ENCODE measurements around the gene SMCO3.

Gene SMCO3

DNA sequence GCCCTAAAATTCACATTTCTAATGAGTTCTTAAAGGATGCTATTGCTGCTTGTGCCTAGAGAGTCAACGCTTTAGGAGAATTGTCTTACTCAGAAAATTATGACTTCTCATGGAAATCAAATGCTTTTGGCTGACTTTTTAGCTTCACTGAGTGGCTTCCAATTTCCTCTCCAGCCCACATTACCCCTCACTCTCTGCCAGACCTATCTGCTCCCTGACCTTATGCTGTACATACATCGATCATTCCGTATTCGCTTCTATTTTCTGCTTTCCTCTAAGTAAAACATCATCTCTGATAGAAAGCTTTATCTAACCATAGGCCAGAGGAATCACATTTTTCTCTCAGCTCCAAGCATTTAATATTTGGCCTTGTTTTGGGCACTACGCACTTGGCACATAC lies 12.5 kb upstream of the SMCO3 start:
- DNase-seq, result no peak

DNA sequence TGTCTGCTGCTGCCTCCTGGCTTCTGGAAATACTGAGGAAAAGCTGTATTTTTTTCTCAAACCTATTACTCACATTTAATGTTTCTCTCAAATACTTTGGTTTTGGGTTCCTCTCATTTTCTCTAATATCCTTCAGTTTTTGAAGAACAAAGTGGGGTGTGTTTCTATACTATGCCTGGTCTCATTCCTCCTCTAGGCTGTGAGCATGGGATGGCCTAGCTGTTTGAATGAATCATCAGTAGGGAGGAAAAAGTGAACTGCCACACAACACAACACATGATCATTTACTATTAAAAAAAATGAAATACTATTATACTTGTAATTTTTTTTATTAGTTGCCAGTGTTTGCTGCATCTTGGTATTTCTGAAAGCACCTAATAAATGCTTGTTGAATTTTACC lies 11.3 kb upstream of the SMCO3 start:
- DNase-seq, result no peak

DNA sequence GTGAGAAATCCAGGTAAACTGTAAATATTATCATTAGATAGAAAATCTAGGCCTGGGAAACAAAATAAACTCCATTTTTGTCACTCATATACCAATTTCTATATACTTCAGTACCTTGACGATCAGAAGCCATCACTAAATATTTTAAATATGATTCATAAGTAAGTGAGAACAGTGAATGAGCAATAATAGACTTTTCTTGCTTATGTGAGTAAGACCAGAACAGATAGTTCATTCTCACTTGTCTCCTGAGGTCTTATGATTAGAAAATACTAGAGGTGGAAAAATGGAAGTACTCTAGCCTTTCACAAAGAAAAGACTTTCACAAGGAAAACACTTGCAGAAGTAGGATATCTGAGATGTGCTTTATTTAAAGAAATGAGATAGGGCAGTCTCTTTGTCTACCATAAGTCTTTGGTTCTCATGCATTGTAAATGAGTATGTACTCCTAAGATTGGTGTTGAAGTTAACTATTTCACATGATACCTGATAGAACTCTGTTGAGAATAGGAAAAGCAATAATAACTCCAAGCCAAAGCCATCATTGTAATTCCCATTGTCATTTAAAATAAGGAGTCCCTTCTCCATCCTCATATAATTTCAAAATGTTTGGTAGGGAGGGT lies 10.1 kb upstream of the SMCO3 start:
- no peak for DNase-seq

DNA sequence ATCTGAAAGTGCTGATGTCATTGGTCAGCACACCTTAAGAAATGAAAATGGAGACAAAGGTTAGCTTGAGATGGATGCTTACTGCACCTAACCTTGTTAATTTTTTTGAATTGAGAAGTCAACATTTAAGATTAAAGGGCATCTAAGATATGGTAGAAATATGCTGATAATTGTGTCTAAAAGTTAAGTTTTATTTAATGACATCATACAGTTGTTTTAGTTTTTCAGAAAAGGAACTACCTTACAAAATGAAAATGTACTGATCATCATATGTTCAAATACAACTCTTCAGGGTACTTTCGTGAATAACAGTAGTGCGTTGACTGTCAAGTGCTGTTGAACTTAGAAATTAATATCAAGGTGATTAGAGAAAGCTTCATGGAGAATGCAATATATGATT lies 2.5 kb downstream of the SMCO3 start:
- DNase-seq, result no peak

DNA sequence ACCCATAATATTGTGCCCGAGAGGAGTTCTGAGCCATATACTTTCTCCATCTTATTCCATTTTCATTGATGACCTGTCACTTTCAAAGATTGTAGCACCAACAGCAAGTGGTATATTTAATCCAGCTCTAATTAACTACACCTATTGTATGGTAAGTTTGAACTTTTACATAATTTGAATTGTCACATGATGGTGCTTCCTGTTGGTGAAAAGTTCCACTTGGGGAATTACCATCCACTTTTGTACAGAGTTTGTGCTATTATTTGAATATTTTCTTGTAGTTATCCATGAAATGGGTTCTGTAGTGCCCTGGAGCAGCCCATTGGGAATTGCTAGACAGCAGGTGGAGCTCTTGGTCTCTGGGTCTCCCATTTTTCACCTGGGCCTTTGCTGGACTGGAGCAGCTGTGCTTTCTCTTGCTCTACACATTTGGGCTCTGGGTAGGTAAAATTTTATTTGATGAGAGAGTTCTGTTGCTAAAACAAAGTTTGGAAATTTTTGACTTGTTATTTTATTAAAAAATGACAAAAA lies 3.0 kb downstream of the SMCO3 start:
- DNase-seq, result no peak

DNA sequence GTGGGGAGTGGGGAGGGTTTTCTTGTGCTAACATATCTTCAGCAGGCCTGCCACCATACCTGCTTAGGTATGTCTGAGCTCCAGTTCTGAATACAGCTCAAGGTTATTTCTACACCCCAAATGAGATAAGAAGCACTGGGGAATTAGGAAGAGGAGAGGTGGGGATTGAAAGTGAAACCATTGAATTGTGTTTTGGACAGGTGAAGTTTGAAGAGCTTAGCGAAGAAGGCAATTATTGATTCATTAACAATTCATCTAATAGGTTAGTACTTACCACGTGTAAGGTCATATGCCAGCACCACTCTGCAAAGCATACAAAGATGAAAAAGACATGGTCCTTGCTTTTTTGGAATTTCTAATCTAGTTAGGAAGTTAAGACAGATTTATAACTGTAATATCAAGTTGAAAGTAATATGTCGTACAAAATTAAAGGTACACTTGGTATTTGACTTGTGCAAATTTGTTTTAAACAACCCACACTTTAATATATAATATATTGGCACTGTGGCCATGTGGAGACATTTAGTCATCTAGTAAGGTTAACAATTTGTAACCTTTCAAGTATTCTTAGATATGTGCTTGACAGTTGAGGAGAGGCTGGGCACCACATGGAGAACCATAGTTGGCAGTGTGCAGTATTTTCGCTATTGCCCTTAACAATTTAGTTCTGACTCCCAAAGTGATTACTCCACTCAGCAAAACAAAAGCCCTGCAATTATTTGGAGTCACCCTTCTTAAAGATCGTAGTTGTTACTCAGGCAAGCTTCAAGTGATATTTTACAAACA lies 3.6 kb downstream of the SMCO3 start:
- DNase-seq, result no peak

DNA sequence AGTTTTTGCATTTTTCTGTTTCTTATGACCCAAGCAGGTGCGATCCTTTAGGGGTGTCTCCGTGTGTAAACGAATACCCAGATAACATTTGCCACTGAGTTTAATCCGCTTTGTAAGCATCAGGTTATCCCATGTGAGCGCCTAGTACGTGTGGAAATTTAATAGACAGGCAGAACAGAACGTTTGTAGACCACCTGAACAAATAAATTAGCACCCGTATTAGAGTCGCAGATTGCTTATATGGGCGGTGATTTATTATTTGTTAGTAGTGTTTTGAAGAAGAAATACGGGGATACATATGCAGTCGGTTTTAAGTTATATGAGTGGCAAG lies 10.2 kb downstream of the SMCO3 start:
- no peak for DNase-seq

DNA sequence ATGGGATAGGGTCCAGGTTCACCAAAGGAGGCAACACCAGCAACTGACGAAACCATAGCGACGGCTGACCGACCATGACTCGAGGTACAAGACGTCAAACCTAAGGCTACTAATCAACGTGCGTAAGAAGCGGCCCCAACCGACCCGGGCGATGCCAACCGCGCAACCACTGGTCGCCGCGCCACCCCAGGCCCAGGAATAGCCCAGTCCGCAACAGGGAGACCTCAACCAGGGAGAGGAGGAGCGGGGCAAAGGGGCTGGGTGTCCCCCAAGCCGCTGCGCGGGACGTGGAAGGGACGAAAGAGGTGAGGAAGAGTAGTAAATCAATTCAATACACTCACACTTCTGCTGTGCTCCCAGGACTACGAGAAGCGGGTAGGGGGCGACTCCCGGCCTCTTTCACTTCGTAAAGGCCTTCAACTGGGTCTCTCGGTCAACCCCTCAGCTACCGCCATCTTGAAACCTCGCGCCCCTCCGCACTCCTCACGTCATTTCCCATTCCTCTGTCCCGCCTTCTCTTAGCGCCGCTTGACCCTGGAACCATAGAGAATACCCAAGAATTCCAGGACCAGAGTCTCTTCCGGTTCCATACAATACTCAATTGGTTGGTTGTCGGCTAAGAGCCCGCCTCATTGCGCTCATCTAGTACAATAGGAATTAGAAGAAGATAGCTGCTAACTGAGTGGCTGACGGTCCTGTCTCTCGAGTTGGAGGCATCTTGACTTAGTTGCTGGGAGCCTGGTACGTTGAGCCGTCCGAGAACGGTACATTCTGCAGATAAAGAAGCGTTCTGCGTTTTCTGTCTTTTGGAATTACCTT lies 10.8 kb downstream of the SMCO3 start, which contains the start of the genes C12orf60 and WBP11:
TSS of gene C12orf60 (plus strand) at position 660 of the 819 bp plus-strand sequence. CDS start 19,266 bp downstream, outside the sequence.
TSS of gene WBP11 (minus strand) at position 468 of the 819 bp plus-strand sequence. CDS start 2,095 bp downstream, outside the sequence.
- peak; percentile 87 for DNase-seq

DNA sequence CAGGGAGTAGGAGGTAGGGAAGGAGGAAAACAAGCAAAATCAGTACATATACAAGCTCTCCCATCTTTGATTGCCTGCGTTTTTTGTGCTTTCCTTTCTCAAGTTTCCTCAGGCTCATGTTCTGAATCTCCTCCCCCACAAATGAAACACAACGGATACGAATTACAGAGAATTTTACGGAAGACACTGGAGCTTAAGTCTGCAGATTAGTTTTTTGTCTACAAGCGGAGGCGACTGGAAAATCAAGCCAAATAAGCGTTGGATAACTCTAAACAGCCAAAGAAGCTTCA lies 11.3 kb downstream of the SMCO3 start:
- DNase-seq, result no peak

DNA sequence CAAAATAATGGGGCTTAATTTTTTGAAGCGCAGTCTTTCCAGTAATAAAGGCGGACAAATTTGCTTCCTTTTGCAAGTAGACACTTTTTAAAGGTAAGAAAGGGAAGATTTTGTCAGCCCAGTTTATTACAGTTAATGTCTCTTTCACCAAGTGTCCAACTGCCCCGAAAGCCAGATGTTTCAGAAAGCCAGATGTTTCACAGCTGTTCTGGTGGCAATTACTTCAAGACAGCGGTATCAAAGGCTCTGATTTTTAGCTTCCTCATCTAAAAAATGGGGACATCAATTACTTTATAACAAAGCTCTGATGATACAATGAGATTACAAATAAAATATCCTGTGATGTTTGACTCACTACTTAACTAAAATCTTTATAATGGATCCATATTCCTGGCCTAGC lies 11.7 kb downstream of the SMCO3 start:
- no peak for DNase-seq

DNA sequence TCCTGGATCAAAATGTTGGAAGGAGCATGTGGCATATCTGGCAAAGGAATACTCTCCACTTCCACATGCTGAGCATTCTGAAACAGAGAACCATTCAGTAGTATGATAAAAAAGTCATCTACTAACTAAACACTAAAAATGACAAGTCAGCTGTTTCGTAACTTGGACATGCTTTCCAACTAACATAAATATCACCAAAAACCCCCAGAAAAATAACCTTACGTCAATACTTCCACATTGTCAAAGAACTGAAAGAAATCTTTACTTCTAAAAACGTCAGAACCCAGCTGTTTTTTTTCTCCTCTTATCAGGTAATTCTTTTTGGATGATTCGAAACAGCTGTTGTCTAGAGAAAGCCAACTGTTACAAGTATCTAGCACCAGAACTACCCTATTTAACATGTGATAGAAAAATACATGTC lies 18.9 kb downstream of the SMCO3 start:
- no peak for DNase-seq

DNA sequence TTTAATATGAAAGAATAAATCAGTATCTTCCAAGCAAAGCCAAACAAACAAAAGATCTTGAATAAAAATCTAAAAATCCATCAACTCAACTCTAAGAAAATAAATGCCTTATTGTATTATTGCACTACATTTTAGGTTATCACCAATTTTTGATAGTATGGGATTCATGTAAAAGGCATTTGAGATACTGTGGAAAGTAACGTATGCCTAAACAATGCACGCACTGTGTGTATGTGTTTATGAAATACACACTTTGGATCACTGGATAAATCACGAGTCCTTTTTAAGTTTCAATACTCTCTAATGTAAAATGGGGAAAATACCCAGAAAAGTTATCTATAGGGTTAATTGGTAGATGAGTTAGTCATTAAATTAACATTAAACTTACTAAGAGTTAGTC lies 28.4 kb downstream of the SMCO3 start:
- no peak for DNase-seq

DNA sequence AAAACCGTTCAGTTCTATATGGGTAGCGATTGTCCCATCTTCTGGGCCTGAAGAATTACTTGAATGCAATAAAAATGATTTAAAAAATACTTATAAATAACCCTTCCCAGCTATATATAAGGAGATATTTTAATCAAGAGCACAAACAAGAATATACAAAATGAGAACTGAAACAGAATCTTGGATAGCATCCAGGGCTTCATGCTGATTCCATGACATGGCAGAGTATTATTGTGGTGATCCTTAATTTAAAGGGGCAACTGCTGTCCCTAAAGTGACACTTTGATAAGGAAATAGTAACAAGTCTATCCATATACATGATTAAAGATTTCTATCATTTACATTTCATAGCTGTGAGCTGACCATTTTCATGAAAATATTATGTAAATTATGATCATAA lies 29.5 kb downstream of the SMCO3 start:
- no peak for DNase-seq

DNA sequence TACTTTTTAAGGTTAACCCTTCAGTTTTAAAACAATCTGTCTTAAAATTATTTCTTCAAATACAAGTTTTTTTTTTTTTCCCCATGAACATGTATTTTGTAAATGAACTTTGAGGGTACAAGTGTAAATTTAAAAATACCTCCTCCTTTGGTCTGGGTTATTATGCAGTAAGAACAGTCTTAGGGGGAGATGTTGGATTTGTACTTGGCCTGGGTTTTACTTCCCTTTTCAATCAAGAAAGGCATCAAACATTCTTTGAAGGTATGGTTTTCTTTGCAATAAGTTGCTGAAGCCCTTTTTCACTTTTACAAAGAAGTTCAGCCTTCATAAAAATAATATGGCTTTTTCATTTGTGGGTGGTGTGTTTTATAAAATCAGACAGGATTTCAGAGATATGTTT lies 31.2 kb downstream of the SMCO3 start:
- no peak for DNase-seq

DNA sequence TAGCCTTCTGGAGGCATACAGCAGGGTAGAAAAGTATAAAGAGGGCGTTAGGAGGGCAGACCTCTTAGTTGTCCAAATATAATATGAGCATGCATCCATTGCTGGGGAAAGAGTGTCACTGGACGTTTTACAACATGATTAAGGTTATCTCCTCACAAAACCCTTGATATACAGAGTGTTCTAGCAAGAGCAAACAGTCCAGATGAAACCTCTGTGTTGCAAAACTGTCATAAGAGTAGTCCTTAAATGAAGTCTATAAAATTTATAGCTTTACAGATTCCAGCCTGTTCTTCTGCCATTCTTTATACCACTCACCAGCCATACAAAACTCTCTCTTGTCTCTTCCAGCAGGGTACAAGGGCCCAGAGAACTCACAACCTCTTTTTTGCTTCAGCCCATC lies 32.4 kb downstream of the SMCO3 start:
- DNase-seq, result no peak

DNA sequence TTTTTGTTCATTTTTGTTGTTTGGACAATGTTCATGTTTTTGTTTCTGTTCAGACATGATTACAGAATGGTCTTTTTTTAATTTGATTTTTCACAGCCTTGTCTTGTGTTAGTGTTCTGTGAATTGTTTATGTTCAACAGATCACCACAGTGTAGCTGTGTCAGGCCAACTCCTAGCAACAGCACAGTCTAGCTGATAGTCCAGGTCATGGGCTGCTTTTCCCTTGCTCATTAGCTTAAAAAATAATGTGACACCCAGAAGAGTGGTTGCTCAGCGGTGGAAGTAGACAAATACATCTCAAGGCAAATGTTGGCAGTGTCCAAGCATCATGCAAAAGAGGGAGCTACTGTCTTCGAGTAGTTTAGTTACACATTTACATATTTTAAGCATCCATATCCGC lies 33.1 kb downstream of the SMCO3 start:
- DNase-seq, result no peak

DNA sequence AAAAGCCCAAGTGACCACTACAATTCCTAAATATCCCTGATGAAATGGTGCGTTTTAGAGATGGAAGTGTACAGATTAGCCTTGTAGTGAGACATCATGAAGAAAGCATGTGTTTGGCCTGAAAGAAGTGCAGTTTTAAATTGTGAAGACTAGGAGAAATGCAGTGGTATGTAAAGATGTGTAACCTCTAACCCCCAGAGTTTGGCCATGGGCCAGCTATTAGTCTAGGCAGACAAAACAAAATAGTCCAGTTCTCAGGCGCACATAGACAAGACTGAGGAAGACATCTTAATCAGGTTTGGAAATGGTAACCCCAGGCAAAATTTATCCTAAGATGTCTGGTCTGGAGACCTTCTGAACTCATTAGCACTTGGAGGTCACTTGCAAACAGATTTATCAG lies 34.1 kb downstream of the SMCO3 start:
- no peak for DNase-seq

DNA sequence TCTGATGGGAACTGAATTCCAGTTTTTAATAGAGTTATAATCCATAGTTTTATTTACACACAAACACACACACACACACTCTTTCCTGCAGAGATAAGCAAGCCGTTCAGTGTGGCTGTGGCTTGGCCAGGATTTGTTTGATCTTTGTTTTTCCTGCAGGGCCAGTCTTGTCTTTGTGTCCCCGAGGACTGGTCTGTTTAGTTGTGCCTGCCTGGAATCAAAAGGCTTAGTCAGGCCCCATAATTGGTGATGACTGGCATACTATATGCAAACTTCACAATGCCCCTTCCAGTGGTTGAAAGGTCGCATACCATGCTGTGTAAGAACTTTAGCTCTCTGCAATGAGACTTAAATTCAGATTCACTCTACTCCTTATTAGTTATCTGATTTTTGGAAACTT lies 36.7 kb downstream of the SMCO3 start:
- no peak for DNase-seq

DNA sequence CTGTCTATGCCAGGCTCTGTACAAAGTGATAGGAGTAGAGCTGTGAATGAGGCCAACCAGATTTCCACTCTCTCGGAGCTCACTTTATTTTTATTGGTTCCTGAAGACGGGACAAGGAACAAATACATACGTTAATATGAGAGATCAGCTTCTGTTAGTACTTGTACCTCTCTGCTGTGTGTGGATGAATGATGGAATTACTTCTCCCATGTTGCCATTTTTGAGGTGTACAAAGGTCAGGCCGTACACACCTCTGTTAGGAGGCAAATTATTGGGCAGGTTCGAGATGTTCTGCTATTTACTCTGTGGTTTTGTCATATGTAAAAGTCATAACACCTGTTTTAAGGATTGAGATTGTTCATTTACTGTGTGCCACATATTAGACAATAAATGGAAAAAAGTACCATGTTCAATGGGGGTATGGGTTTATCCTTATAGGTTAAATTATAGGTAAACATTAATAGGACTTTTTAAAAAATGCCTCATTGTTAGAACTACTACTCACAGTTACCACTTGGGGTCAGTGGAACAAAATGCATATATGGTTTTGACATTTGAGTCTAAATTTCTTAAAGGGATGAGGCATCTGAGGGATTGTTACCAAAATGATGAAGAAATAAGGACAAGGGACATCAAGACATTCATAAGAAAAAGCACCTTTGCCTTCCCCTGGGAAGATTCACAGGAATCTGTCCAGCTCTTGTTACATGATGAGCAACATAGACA lies 37.6 kb downstream of the SMCO3 start:
- DNase-seq, result no peak

DNA sequence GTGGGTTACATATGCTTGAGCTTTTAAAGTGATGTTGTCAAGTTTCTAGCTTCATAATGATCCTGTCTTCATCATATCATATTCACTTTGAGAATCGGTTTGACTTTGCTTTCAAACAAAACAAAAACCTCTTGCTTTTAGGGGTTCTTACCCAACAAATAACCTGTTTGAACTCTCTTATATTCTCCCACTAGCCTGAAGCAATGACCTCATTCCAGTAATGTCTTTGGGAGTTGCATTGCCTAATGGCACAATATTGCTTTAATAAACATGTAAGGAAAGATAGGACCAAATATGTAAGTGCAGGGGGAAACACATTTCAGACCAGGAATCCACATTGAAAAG lies 38.4 kb downstream of the SMCO3 start:
- DNase-seq, result no peak

DNA sequence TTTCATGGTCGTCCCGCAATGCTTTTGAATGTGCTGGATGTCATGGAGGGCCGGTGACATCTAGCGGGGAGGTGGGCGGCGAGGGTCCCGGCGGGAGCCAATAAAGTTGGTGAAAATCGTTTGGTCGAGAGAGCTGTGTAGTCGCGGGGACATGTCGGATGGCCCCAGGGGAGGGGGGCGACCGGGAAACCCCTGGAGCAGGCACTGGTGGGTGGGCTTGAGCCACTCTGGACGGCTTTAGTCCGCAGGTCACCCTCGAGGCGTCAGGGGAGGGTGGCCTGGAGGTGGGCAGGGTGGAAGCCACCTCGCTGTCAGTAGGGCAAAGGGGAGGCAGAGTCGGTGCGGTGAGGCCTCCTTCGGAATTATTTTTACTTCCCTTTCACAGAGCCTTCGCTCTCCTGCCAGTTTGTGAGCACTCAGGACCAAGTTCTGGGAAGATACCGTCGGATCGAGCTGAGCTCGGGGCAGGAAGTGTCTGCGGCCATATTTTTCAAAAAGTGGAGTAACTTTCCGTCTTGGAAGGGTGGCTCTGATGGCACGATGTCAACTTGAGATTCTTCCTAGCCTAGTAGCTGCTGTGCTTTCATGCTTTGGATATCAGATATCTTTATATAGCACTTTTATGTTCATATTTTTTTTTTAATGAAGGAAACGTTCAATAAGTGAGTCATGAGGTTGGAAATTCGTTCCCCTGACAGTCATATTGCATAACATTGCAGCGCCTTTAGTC lies 38.9 kb downstream of the SMCO3 start:
- peak; percentile 73 for DNase-seq

DNA sequence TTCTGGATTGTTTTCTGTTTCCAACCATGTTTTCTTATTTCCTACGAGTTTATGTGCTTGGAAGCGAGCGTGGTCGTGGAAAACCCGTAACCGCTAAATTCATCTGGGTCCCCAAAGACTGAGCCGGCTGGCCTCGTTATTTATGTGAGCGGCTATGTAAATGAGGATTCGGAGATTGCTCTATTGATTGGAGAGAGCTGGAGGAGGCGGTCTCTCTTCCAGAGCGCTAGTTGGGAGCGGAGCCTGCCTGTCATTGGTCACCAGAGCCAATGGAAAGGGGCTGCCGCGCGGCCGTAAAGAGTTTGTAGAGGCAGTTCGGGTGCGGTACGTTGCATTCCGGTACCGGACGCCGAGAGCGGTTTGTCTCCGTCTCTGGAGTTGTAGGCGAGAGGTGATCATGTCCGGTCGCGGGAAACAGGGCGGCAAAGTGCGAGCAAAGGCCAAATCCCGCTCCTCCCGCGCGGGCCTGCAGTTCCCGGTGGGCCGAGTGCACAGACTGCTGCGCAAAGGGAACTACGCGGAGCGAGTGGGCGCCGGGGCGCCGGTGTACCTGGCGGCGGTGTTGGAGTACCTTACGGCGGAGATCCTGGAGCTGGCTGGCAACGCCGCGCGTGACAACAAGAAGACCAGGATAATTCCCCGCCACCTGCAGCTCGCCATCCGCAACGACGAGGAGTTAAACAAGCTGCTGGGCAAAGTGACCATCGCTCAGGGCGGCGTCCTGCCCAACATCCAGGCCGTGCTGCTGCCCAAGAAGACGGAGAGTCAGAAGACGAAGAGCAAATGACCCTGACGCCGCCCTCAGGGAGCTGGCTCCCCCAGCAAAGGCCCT lies 39.7 kb downstream of the SMCO3 start:
- DNase-seq, result peak; percentile 90

Data from activated CD8-positive, alpha-beta memory T cell treated with anti-CD3 and anti-CD28 coated beads, Interleukin-2, amount 50 U/mL, for 48 hours (primary cell).